ENCODE results near the gene IFI44. TPM values are rescaled to one million over a fixed set of nuclear protein-coding genes. Genes with fewer than 3 reads are reported as not detected.

Gene IFI44
- total and polyA plus RNA-seq, 10 of the 15 experiments (the other 5 are each of a cell fraction or from before 2014, with no cell fraction given), result 37.7 to 272 (median 90.9) TPM

GRCh38 chr1:78627321-78627720 lies 22.3 kb upstream of the IFI44 start:
- 24% methylated on average over 1 of the region's 1 CpG for WGBS (ENCODE audit: insufficient coverage, insufficient replicate concordance, low lambda C conversion rate, missing lambda C conversion rate)
- RAD21 ChIA-PET (ENCODE audit: unreplicated experiment), result interaction anchor here (0.9 to 3.0 kb wide), 10 partner anchors 10 to 623 kb away, joined by 3 to 10 read pairs (median 4); partner anchors contain the start of genes DNAJB4 and IFI44
- DNase-seq (ENCODE audit: low read depth, low spot score) (no peak), FAIRE-seq (no peak), ATAC-seq (no peak)
- CTCF ChIA-PET, result interaction anchor here (0.8 to 4.6 kb wide), 6 partner anchors 10 to 49 kb away, joined by 3 to 20 read pairs (median 6); partner anchors contain the start of gene IFI44
- H2AFZ ChIP-seq (ENCODE audit: control insufficient read depth, low read depth, low read length), result no peak overlapping the region
- H4K20me1 ChIP-seq (ENCODE audit: control insufficient read depth, insufficient read depth), result 0 out of 2 replicates have a peak, but pooled peaks cover 2% of the 10 kb centered on the region
- peaks cover 0 to 25% of the 10 kb centered on the region in 2 experiments; a peak in 2 of 4 replicates for H3K36me3 ChIP-seq (ENCODE audit: control insufficient read depth in 2 of 2, insufficient read depth in 2 of 2, low read length in 1 of 2)
- no peaks in the 10 kb centered on the region; the same call in 2 of the 3 replicates for H3K9me3 ChIP-seq (replicated peaks; ENCODE audit: control insufficient read depth, insufficient read depth, low read length)
- POLR2A ChIA-PET, result interaction anchor here (0.9 to 3.3 kb wide), 7 partner anchors 8 to 618 kb away, joined by 3 to 14 read pairs (median 6); partner anchors contain the start of gene IFI44
- H3K4me3 ChIP-seq, result peak overlapping the region; percentile 63
- in situ Hi-C loops (cut with MboI) (loop anchor here (25.0 kb wide), 1 partner anchor 865 kb away; the partner anchor contains the start of gene USP33), intact Hi-C loops (cut with micrococcal nuclease; ENCODE audit: unreplicated experiment) (loop anchor here (5.0 kb wide), 1 partner anchor 955 kb away; no protein-coding TSS in a partner anchor)
- no TSS peak for BruUV-seq (replicated peaks)
- SMC1A ChIA-PET (ENCODE audit: uncharacterized antibody, unreplicated experiment), result interaction anchor here (1.0 to 2.8 kb wide), 10 partner anchors 9 to 48 kb away, joined by 3 to 19 read pairs (median 10); partner anchors contain the start of gene IFI44
- peaks cover 8% of the 10 kb centered on the region; the same call in 1 of the 2 replicates for H3K4me1 ChIP-seq (ENCODE audit: control insufficient read depth, insufficient read depth, low read length)
- no peak overlapping the region; the same call in 1 of the 2 replicates for H3K9ac ChIP-seq (ENCODE audit: control insufficient read depth, insufficient read depth, low read length)
- H3K27ac ChIP-seq (ENCODE audit: control insufficient read depth, insufficient read depth), result no peak overlapping the region
- peak overlapping the region; percentile 45 for H3K4me2 ChIP-seq (ENCODE audit: control insufficient read depth, insufficient read depth)
- H3K27me3 ChIP-seq (replicated peaks in 1 of 2; ENCODE audit: control insufficient read depth in 2 of 2, insufficient read depth in 2 of 2, low read length in 1 of 2), result no peaks in the 10 kb centered on the region
- peaks cover 100% of the 10 kb centered on the region for H3K79me2 ChIP-seq (ENCODE audit: control insufficient read depth, insufficient read depth, low read length)
- TF ChIP-seq ZBTB4 (CRISPR knock-in tag; IDR thresholded peaks at IDR 0.05), result no peak
- TF ChIP-seq ZBTB40 (IDR thresholded peaks at IDR 0.05; ENCODE audit: borderline replicate concordance), result no peak
- TF ChIP-seq YBX1 (IDR thresholded peaks at IDR 0.05), result no peak
- no peak for TF ChIP-seq MTA2 (IDR thresholded peaks at IDR 0.05; ENCODE audit: low read depth)
- no peak for TF ChIP-seq ELK1 (IDR thresholded peaks at IDR 0.05; ENCODE audit: low read depth, low read length)
- no peak for TF ChIP-seq PML (IDR thresholded peaks at IDR 0.05; ENCODE audit: low read length)
- TF ChIP-seq TCF7 (IDR thresholded peaks at IDR 0.05; ENCODE audit: borderline replicate concordance), result no peak
- no peak for TF ChIP-seq TCF3 (IDR thresholded peaks at IDR 0.05; ENCODE audit: borderline replicate concordance, insufficient read depth, low read depth, low read length)
- TF ChIP-seq CBX3 (IDR thresholded peaks at IDR 0.05; ENCODE audit: borderline replicate concordance, low read depth), result no peak
- no peak for TF ChIP-seq RAD21 (IDR thresholded peaks at IDR 0.05; ENCODE audit: insufficient read depth, low read depth, low read length)
- no peak for TF ChIP-seq MEF2B (IDR thresholded peaks at IDR 0.05; ENCODE audit: partially characterized antibody, poor library complexity, severe bottlenecking)
- TF ChIP-seq CTCF (IDR thresholded peaks at IDR 0.05 in 2 of 3, conservative IDR thresholded peaks at IDR 0.05 in 1 of 3; ENCODE audit: control insufficient read depth in 2 of 3, extremely low read depth in 1 of 3, insufficient read depth in 1 of 3, low read depth in 3 of 3, low read length in 3 of 3), result no peak
